Peyer's patch (tissue), 4 donors: ENCODE data around the gene IFT122. TPM values are rescaled to one million over a fixed set of nuclear protein-coding genes. Genes with fewer than 3 reads are reported as not detected.
A peak's percentile ranks its signal among the peaks of the same experiment; 100 is the strongest.
"Not testable (repeated sequence)": the region's sequence is repeated elsewhere in the genome, so short reads cannot be mapped to it uniquely, and the experiment has no call there.

Experiments used
- DNase-seq, 3 donors: peaks; one replicate each; pipeline ENCODE4 v3.0.0-alpha.2; 2017 to 2019
- H3K27ac ChIP-seq, 4 donors: fragments of 200-600 bp; sonication (generic); one replicate each; pipeline ENCODE4 v1.5.1; 2016 to 2019
- H3K27me3 ChIP-seq, 2 donors: fragments of 200-600 bp; sonication (generic); one replicate each; pipeline ENCODE4 v1.5.1; 2019
- H3K36me3 ChIP-seq, 3 donors: fragments of 200-600 bp; sonication (generic); one replicate each; pipeline ENCODE4 v1.5.1; 2016 to 2019
- H3K4me1 ChIP-seq, 4 donors: fragments of 200-600 bp; sonication (generic); one replicate each; pipeline ENCODE4 v1.5.1; 2016 to 2019
- H3K4me3 ChIP-seq, 4 donors: fragments of 200-600 bp; sonication (generic); 1 replicate in 3 of 4; 2 replicates in 1 of 4; pipeline ENCODE4 v1.5.1; 2016 to 2019; ENCODE audit warnings: mild to moderate bottlenecking in 1 of 4
- H3K9me3 ChIP-seq, 4 donors: fragments of 200-600 bp; sonication (generic); one replicate each; pipeline ENCODE4 v1.5.1; 2016 to 2019; ENCODE audit warnings: mild to moderate bottlenecking in 1 of 4
- CTCF ChIP-seq, 6 experiments: fragments of 450-650 bp in 4 of 6; fragments of 200-600 bp in 2 of 6; sonication (generic) in 1 of 6; IDR thresholded peaks; one replicate each; pipeline ENCODE4 v1.5.1; 2017 to 2019; ENCODE audit warnings: antibody characterized with exemption in 6 of 6, mild to moderate bottlenecking in 3 of 6, moderate library complexity in 1 of 6
- POLR2A ChIP-seq, 2 donors: fragments of 450-650 bp; IDR thresholded peaks; one replicate each; pipeline ENCODE4 v1.5.1; 2017; ENCODE audit warnings: antibody characterized with exemption in 2 of 2, mild to moderate bottlenecking in 2 of 2, moderate library complexity in 2 of 2
- total RNA-seq, 4 donors: library from RNA; depleted of rRNA; stranded (reverse); fragments of >200 nt; gene quantifications; one replicate each; pipeline ENCODE4 v1.1.0, GENCODE V29; 2016

IFT122 gene
- 10 to 100 TPM; 10.9 to 85.0 (median 26.4) TPM for total RNA-seq

- H3K27ac ChIP-seq, result peak within 1 kb of the TSS; percentile 90 to 94 (median 92)
- H3K9me3 ChIP-seq, result no peaks in the 10 kb centered on the region
- peaks cover 0 to 18% (median 0%) of the 10 kb centered on the region in 3 donors for H3K36me3 ChIP-seq
- H3K4me3 ChIP-seq, result peak within 1 kb of the TSS; percentile 71 to 86 (median 76)
- H3K27me3 ChIP-seq, result no peaks in the 10 kb centered on the region
- peak; percentile 84 to 85 for TF ChIP-seq POLR2A (IDR thresholded peaks at IDR 0.05)
- TF ChIP-seq CTCF (IDR thresholded peaks at IDR 0.05), result peak in 1 of 6 experiments; percentile 19
- DNase-seq, result peak; percentile 96 to 99 (median 99)
- H3K4me1 ChIP-seq, result peaks cover 0 to 31% (median 8%) of the 10 kb centered on the region in 4 donors
Measured at GRCh38 chr3:129439817-129440617, at the start of gene IFT122, which contains the start of gene MBD4. Gene IFT122 (plus strand): TSS chr3:129440224. CDS start chr3:129440331, 107 bp downstream. Gene MBD4 (minus strand): TSS chr3:129439948. CDS start chr3:129439833, 115 bp downstream.

GRCh38 chr3:129391583-129391982, 48.4 kb upstream of the IFT122 start:
- H3K4me1 ChIP-seq, H3K27me3 ChIP-seq, H3K9me3 ChIP-seq, H3K4me3 ChIP-seq, H3K27ac ChIP-seq, DNase-seq: not testable (repeated sequence)
- H3K36me3 ChIP-seq, result peaks cover 0 to 54% (median 0%) of the 10 kb centered on the region in 3 donors

- not testable (repeated sequence) for H3K9me3 ChIP-seq, H3K4me3 ChIP-seq, H3K27ac ChIP-seq, H3K4me1 ChIP-seq, DNase-seq, H3K27me3 ChIP-seq
- H3K36me3 ChIP-seq, result peaks cover 0 to 49% (median 0%) of the 10 kb centered on the region in 3 donors
Measured at GRCh38 chr3:129392106-129392887, 47.7 kb upstream of the IFT122 start.

GRCh38 chr3:129393271-129393670, 46.8 kb upstream of the IFT122 start:
- Histone ChIP-seq H3K36me3 (peaks cover 0 to 46% (median 0%) of the 10 kb centered on the region in 3 donors), H3K27ac (no peak overlapping the region), H3K9me3 (no peaks in the 10 kb centered on the region), H3K4me1 (peaks cover 0 to 5% (median 2%) of the 10 kb centered on the region in 4 donors), H3K4me3 (no peak overlapping the region), H3K27me3 (no peaks in the 10 kb centered on the region)
- DNase-seq, result no peak
- no peak for TF ChIP-seq CTCF (IDR thresholded peaks at IDR 0.05)
- TF ChIP-seq POLR2A (IDR thresholded peaks at IDR 0.05), result no peak

GRCh38 chr3:129393760-129394564, 46.1 kb upstream of the IFT122 start:
- not testable (repeated sequence) for H3K27ac ChIP-seq, H3K4me1 ChIP-seq, DNase-seq, H3K27me3 ChIP-seq, H3K4me3 ChIP-seq, H3K9me3 ChIP-seq
- peaks cover 0 to 46% (median 0%) of the 10 kb centered on the region in 3 donors for H3K36me3 ChIP-seq

GRCh38 chr3:129398803-129399144, 41.2 kb upstream of the IFT122 start:
- DNase-seq, result peak in 2 of 3 donors; percentile 17 to 50
- TF ChIP-seq POLR2A (IDR thresholded peaks at IDR 0.05) (no peak), CTCF (IDR thresholded peaks at IDR 0.05) (no peak)

More at GRCh38 chr3:129398803-129399144, 41.2 kb upstream of the IFT122 start:
- peaks cover 0 to 9% (median 4%) of the 10 kb centered on the region in 4 donors for H3K4me1 ChIP-seq
- no peaks in the 10 kb centered on the region for H3K9me3 ChIP-seq
- peak overlapping the region; percentile 78 to 86 (median 83) for H3K27ac ChIP-seq
- peak overlapping the region; percentile 62 to 88 (median 80) for H3K4me3 ChIP-seq
- peaks cover 0 to 5% (median 0%) of the 10 kb centered on the region in 3 donors for H3K36me3 ChIP-seq
- H3K27me3 ChIP-seq, result no peaks in the 10 kb centered on the region
